Activated CD8-positive, alpha-beta memory T cell treated with anti-CD3 and anti-CD28 coated beads, Interleukin-2, amount 50 U/mL, for 24 hours (primary cell): ENCODE measurements around the gene HASPIN.
"Not testable (repeated sequence)": the region's sequence is repeated elsewhere in the genome, so short reads cannot be mapped to it uniquely, and the experiment has no call there.

ENCODE experiments used
- DNase-seq: peaks from one replicate; pipeline ENCODE4 v3.0.0-alpha.2; 2020; ENCODE audit errors: extremely low read depth

Gene HASPIN

GRCh38 chr17:3695723-3696411, 27.8 kb upstream of the HASPIN start, which contains the start of gene P2RX5:
TSS of gene P2RX5 (minus strand) at chr17:3696155. CDS start at chr17:3696005, 150 bp downstream.
- no peak for DNase-seq

- no peak for DNase-seq
These were observed 26.6 kb upstream of the HASPIN start for GRCh38 chr17:3697103-3697476.

GRCh38 chr17:3698139-3698538, 25.6 kb upstream of the HASPIN start:
- DNase-seq = no peak

DNA sequence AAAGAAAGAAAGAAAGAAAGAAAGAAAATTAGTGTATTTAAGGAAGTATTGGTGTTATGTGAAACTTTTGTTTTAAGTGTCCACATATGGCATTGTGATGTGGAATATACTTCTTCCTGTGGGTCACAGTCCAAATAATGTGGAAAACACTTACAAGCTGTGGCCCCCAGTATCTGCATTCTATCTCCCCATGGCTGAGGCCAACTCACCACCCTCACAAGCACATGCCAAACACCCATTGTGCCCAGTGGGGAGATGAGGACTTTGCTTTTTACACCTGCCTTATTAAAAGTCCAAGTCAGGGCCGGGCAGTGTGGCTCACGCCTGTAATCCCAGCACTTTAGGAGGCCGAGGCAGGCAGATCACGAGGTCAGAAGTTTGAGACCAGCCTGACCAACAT, 23.8 kb upstream of the HASPIN start:
- DNase-seq = no peak

- not testable (repeated sequence) for DNase-seq
These were observed 21.6 kb upstream of the HASPIN start for GRCh38 chr17:3702041-3702539.

DNA sequence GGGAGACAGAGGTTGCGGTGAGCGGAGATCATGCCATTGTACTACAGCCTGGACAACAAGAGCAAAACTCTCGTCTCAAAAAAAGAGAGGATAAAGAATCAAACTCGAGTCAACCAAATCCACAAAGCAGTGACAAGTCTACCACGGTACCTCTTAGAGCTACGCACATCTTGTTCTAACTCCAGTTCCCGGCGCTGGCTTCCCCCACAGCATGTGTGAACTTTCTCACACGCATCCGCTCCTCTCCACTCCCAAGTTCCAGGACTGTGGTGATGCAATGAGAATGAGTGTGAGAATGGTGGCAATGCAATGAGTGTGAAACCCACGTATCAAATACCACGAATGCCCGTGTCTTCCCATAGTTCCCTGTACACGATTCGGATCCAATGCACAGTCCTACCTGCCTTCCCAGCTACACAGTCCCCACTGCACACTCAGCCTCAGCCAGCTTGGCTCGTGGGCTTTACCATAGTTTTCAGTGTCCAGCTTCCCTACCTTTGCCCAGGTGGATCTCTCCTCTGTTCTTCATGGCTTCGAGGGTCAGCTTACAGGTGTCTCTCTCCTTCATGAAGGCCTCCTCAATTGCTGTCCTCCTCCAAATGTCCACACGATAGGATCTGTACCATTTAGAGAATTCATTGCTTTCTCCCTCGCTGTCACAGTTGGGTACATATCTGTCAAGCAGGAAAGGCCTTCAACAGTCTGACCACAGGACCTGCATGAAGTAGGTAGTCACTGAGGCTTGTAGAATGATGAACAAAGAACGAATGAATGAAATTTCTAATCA, 18.6 kb upstream of the HASPIN start:
- no peak for DNase-seq

DNA sequence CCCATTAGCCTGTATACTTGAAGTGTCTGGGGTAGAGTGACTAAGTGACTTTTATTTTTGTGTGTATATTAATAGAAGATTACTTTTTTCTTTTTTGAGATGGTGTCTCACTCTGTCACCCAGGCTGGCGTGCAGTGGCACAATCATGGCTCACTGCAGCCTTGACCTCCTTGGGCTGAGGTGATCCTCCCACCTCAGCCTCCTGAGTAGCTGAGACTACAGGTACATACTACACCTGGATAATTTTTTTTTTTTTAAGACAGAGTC, 18.1 kb upstream of the HASPIN start:
- not testable (repeated sequence) for DNase-seq

- no peak for DNase-seq
These were observed 15.3 kb upstream of the HASPIN start for GRCh38 chr17:3708366-3708765.

- DNase-seq = peak; percentile 58
These were observed 12.7 kb upstream of the HASPIN start for GRCh38 chr17:3710951-3711383.

GRCh38 chr17:3712811-3713463, 10.8 kb upstream of the HASPIN start:
- DNase-seq = no peak

DNA sequence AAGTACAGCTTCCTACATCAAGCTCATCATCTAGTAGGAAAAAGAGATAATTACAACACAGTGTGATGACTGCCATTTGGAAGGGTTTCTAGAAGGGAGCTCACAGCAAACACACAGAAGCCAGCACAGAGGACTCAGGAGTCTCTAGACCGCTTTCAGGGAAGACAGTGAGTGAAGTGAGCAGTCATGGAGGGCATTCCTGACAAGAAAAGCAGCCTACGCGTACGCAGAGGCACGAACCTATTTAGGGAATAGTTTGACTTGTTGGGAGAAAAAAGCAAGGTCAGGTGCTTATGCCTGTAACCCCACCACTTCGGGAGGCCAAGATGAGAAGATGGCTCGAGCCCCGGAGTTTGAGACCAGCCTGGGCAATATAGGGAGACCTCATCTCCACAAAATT, 8.4 kb upstream of the HASPIN start:
- DNase-seq = no peak

GRCh38 chr17:3718201-3718600, 5.5 kb upstream of the HASPIN start:
- DNase-seq = no peak

DNA sequence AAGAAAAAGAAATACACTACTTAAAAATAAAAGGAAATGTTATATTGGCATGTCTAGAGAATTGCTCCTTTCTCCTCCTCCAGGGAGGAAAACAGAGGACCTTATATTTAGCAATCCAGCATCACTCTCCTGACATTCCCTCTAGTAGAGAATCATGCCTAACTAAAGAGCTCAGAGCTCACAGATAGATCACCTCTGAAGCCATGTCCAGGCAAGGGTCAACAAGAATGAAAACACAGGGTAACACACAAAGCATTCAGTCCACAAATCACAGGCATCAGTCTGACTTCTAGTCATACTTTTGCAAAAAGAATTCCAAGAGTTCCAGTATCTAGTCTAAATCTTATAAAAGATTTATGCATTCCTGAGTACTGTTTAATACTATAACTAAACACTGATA, 4.4 kb upstream of the HASPIN start:
- DNase-seq = no peak

DNA sequence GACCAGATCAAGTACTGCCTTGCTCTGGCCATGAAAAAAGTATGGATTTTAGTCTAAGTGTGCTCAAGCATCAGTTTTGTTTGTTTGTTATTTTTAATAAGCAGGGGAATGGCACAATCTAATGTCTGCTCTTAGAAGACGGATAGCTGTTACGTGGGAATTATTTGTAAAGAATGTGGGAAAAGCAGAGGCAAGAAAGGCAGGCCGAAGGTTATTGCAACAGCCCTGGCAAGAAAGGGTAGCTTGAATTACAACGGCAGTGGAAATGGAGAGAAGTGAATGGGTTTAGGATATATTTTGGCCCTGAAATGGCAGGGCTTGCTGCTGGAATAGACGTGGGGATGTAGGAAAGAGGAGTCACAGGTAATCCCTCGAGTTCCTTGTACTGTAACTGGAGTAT, 987 bp upstream of the HASPIN start:
- no peak for DNase-seq

- DNase-seq = no peak
These were observed 531 bp upstream of the HASPIN start for GRCh38 chr17:3723188-3723555.

DNA sequence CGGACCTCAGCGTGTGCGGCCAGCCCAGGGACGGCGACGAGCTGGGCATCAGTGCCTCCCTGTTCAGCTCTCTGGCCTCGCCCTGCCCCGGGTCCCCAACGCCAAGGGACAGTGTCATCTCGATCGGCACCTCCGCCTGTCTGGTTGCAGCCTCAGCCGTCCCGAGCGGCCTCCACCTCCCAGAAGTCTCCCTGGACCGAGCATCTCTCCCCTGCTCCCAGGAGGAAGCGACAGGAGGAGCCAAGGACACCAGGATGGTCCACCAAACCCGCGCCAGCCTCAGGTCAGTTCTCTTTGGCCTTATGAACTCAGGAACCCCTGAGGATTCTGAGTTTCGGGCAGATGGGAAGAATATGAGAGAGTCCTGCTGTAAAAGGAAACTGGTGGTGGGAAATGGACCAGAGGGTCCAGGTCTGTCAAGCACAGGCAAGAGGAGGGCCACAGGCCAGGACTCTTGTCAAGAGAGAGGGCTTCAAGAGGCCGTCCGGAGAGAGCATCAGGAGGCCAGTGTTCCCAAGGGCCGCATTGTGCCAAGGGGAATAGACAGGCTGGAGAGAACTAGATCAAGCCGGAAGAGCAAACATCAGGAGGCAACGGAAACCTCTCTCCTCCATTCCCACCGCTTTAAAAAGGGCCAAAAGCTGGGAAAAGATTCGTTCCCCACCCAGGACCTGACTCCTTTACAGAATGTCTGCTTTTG, 825 bp downstream of the HASPIN start:
- DNase-seq = no peak

GRCh38 chr17:3727041-3727440, 3.3 kb downstream of the HASPIN start:
- no peak for DNase-seq

DNA sequence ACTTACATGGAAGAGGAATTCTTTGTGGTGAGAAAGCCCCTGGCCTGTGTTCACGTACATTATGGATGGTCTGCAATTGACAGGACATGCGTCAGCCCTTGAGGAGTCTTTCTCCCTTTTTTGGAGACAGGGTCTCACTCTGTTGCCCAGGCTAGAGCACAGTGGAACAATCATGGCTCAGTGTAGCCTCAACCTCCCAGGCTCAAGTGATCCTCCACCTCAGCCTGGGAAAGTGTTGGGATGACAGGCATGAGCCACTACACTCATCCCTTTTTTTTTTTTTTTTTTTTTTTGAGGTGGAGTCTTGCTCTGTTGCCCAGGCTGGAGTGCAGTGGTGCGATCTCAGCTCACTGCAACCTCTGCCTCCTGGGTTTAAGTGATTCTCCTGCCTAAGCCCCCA, 4.4 kb downstream of the HASPIN start:
- DNase-seq = not testable (repeated sequence)

DNA sequence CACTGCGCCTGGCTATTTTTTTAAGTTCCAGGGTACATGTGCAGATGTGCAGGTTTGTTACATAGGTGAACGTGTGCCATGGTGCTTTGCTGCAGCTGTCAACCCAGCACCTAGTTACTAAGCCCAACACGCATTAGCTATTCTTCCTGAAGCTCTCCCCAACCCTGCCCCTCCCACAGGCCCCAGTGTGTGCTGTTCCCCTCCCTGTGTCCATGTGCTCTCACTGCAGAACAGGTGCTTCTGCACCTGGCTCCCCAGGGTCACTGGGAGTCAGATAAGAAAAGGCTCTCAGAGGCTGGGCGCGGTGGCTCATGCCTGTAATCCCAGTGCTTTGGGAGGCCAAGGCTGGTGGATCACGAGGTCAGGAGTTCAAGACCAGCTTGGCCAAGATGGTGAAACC, 6.2 kb downstream of the HASPIN start:
- DNase-seq = no peak

- no peak for DNase-seq
These were observed 7.3 kb downstream of the HASPIN start for GRCh38 chr17:3730881-3731429.

GRCh38 chr17:3732210-3732621, 8.5 kb downstream of the HASPIN start:
- DNase-seq = no peak

- DNase-seq = not testable (repeated sequence)
These were observed 11.2 kb downstream of the HASPIN start for GRCh38 chr17:3734911-3735276.
